ENCODE measurements around the gene ZYX. TPM values are rescaled to one million over a fixed set of nuclear protein-coding genes. Genes with fewer than 3 reads are reported as not detected.

The ZYX gene
- total RNA-seq, 1 experiment from 2014 or later: 237 TPM

DNA sequence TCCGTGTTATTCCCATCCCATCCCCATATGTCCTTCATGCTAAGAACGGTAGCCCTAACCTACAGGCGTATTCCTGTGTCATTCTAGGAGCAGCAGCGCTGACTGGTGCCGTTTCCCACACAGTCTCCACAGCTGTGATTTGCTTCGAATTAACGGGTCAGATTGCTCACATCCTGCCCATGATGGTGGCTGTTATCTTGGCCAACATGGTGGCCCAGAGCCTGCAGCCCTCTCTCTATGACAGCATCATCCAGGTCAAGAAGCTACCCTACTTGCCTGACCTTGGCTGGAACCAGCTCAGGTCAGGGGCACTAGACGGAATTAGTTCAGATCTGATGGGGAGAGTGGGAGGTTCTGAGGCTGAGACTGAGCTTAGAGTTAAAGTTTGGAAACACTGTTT lies 39.3 kb upstream of the ZYX start:
- H3K27ac Mint-ChIP-seq: no peak overlapping the region
- H2BK20ac ChIP-seq (ENCODE audit: low read depth, low read length, poor library complexity, severe bottlenecking): no peak overlapping the region
- no peaks in the 10 kb centered on the region; the same call in 1 of the 2 replicates for H3K4me1 ChIP-seq (ENCODE audit: insufficient read depth, low read length)
- no peaks in the 10 kb centered on the region for H3K23me2 ChIP-seq (ENCODE audit: insufficient read length, low read depth, low read length, poor library complexity, severe bottlenecking)
- H3K27me3 ChIP-seq (ENCODE audit: insufficient read depth, low read length): no peaks in the 10 kb centered on the region
- H4K5ac ChIP-seq (ENCODE audit: insufficient read length, low read depth, low read length): no peak overlapping the region
- H3K4me1 Mint-ChIP-seq: peaks cover 16 to 17% of the 10 kb centered on the region in 2 experiments
- no peaks in the 10 kb centered on the region for H3K9me3 ChIP-seq (ENCODE audit: control insufficient read depth, low read depth, low read length)
- H3K56ac ChIP-seq (ENCODE audit: insufficient read length, low read depth, low read length): no peak overlapping the region
- no peaks in the 10 kb centered on the region; a peak in 1 of 7 replicates for H3K36me3 Mint-ChIP-seq (ENCODE audit: insufficient read depth in 1 of 3, low read depth in 3 of 3)
- H3K18ac ChIP-seq (ENCODE audit: insufficient read length, low read depth, low read length): no peak overlapping the region
- H4K91ac ChIP-seq (ENCODE audit: insufficient read length, low read depth, low read length): no peak overlapping the region
- H2AK5ac ChIP-seq (ENCODE audit: insufficient read length, low read length): no peak overlapping the region
- TF ChIP-seq, protein P1, sequence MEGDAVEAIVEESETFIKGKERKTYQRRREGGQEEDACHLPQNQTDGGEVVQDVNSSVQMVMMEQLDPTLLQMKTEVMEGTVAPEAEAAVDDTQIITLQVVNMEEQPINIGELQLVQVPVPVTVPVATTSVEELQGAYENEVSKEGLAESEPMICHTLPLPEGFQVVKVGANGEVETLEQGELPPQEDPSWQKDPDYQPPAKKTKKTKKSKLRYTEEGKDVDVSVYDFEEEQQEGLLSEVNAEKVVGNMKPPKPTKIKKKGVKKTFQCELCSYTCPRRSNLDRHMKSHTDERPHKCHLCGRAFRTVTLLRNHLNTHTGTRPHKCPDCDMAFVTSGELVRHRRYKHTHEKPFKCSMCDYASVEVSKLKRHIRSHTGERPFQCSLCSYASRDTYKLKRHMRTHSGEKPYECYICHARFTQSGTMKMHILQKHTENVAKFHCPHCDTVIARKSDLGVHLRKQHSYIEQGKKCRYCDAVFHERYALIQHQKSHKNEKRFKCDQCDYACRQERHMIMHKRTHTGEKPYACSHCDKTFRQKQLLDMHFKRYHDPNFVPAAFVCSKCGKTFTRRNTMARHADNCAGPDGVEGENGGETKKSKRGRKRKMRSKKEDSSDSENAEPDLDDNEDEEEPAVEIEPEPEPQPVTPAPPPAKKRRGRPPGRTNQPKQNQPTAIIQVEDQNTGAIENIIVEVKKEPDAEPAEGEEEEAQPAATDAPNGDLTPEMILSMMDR (conservative IDR thresholded peaks at IDR 0.05): no peak
- H3K4ac ChIP-seq (ENCODE audit: low read depth, low read length): no peak overlapping the region
- no peak overlapping the region for H3K14ac ChIP-seq (ENCODE audit: insufficient read depth, low read length)
- no peak for DNase-seq
- H2BK120ac ChIP-seq (ENCODE audit: low read depth, low read length, poor library complexity, severe bottlenecking): no peak overlapping the region
- no peak overlapping the region for H3K4me3 Mint-ChIP-seq
- H3K9ac ChIP-seq (ENCODE audit: extremely low read depth, insufficient read length, low read length): no peak overlapping the region
- no peaks in the 10 kb centered on the region for H4K20me1 ChIP-seq (ENCODE audit: control insufficient read depth, insufficient read depth, insufficient read length)
- H4K8ac ChIP-seq (replicated peaks; ENCODE audit: insufficient read length, low read depth, low read length): no peak overlapping the region
- no peaks in the 10 kb centered on the region for H3K79me1 ChIP-seq (ENCODE audit: insufficient read depth, low read depth, low read length, poor library complexity, severe bottlenecking)
- H3K27me3 Mint-ChIP-seq (ENCODE audit: low read depth): peaks cover 36% of the 10 kb centered on the region
- no peaks in the 10 kb centered on the region for H3K79me2 ChIP-seq (ENCODE audit: insufficient read depth, low read length)
- H3K9me3 Mint-ChIP-seq: no peaks in the 10 kb centered on the region; a peak in 1 of 5 replicates
- H2BK5ac ChIP-seq (ENCODE audit: insufficient read length, low read length): no peak overlapping the region
- no peak overlapping the region for H3K4me2 ChIP-seq (ENCODE audit: insufficient read depth, insufficient read length, low read length)
- H2AFZ ChIP-seq (ENCODE audit: low read length): no peak overlapping the region
- no peak overlapping the region for H2BK15ac ChIP-seq (ENCODE audit: low read depth, low read length)
- no peak overlapping the region for H2BK12ac ChIP-seq (ENCODE audit: insufficient read length, low read depth, low read length)
- no peak overlapping the region for H3T11ph ChIP-seq (ENCODE audit: low read length)
- no peak overlapping the region for H3K27ac ChIP-seq (ENCODE audit: insufficient read length, low read depth, low read length)
- no peak overlapping the region for H3K23ac ChIP-seq (ENCODE audit: insufficient read length, low read depth, low read length)
- WGBS (ENCODE audit: extremely low coverage, insufficient read length, low lambda C conversion rate): no CpG with 5 or more reads among the region's 8 CpGs
